Ovary (tissue), 3 donors: Measurements from ENCODE around the gene DIS3.
"Not testable (repeated sequence)": the region's sequence is repeated elsewhere in the genome, so short reads cannot be mapped to it uniquely, and the experiment has no call there.

ENCODE experiments used
- CTCF ChIP-seq, 3 donors: fragments of 450-650 bp in 2 of 3; fragments of 200-600 bp in 1 of 3; IDR thresholded peaks; one replicate each; pipeline versions ENCODE4 v1.5.1 to v1.8.0; 2016 to 2022; ENCODE audit warnings: antibody characterized with exemption in 3 of 3, mild to moderate bottlenecking in 1 of 3
- EP300 ChIP-seq: sonication (generic); formaldehyde crosslinking; IDR thresholded peaks from one replicate; pipeline ENCODE4 v1.6.1; 2017; ENCODE audit warnings: antibody characterized with exemption
- donor health status: DM: no; HTN: no; CAD: no.

GRCh38 chr13:72806514-72806913 lies 24.8 kb upstream of the DIS3 start:
- not testable (repeated sequence) for TF ChIP-seq CTCF (IDR thresholded peaks at IDR 0.05); EP300
